Right atrium auricular region (tissue), 2 donors: ENCODE results near the gene ETV3L. TPM values are rescaled to one million over a fixed set of nuclear protein-coding genes. Genes with fewer than 3 reads are reported as not detected.

Source experiments
- DNase-seq: peaks from one replicate; pipeline ENCODE4 v3.0.0-alpha.2; 2019; ENCODE audit warnings: low spot score
- H3K27ac ChIP-seq, 2 donors: fragments of 200-600 bp; sonication (generic); 1 replicate in 1 of 2; 2 replicates in 1 of 2; pipeline ENCODE4 v1.5.1; 2016 to 2019
- H3K27me3 ChIP-seq, 2 donors: fragments of 200-600 bp; sonication (generic); one replicate each; pipeline versions ENCODE4 v1.5.1 to v1.6.0; 2017 to 2019
- H3K36me3 ChIP-seq: fragments of 200-600 bp; sonication (generic); one replicate; pipeline ENCODE4 v1.5.1; 2016
- H3K4me1 ChIP-seq, 2 donors: fragments of 200-600 bp; sonication (generic); one replicate each; pipeline versions ENCODE4 v1.5.1 to v1.6.0; 2017 to 2019
- H3K4me3 ChIP-seq, 2 donors: fragments of 200-600 bp; sonication (generic); 1 replicate in 1 of 2; 2 replicates in 1 of 2; pipeline ENCODE4 v1.5.1; 2017 to 2019; ENCODE audit warnings: mild to moderate bottlenecking in 1 of 2, moderate library complexity in 1 of 2
- H3K9me3 ChIP-seq, 2 donors: fragments of 200-600 bp; sonication (generic); one replicate each; pipeline ENCODE4 v1.5.1; 2019
- CTCF ChIP-seq, 2 donors: fragments of 200-600 bp; sonication (generic); IDR thresholded peaks; one replicate each; pipeline ENCODE4 v1.5.1; 2019; ENCODE audit warnings: antibody characterized with exemption in 2 of 2
- total RNA-seq, 2 donors: library from RNA; depleted of rRNA; stranded (reverse); fragments of >200 nt; gene quantifications; one replicate each; pipeline ENCODE4 v1.1.0, GENCODE V29; 2016

Gene ETV3L
- total RNA-seq, 2 donors from 2014 or later, result not detected

GRCh38 chr1:157043685-157044084 lies 55.9 kb downstream of the ETV3L start:
- DNase-seq, result no peak
- Histone ChIP-seq H3K27ac (no peak overlapping the region), H3K27me3 (no peaks in the 10 kb centered on the region), H3K4me3 (peak overlapping the region; percentile 15 to 62), H3K4me1 (peaks cover 0 to 50% of the 10 kb centered on the region in 2 donors), H3K36me3 (no peaks in the 10 kb centered on the region), H3K9me3 (no peaks in the 10 kb centered on the region)
- TF ChIP-seq CTCF (IDR thresholded peaks at IDR 0.05), result no peak

GRCh38 chr1:157042846-157043245 lies 56.8 kb downstream of the ETV3L start:
- no peak for DNase-seq
- Histone ChIP-seq H3K9me3 (no peaks in the 10 kb centered on the region), H3K4me1 (peaks cover 0 to 53% of the 10 kb centered on the region in 2 donors), H3K36me3 (no peaks in the 10 kb centered on the region), H3K4me3 (peak overlapping the region in 1 of 2 donors; percentile 62), H3K27ac (no peak overlapping the region), H3K27me3 (no peaks in the 10 kb centered on the region)
- no peak for TF ChIP-seq CTCF (IDR thresholded peaks at IDR 0.05)

Other genes starting within 250 kb of the ETV3L start
- gene INSRR, start 240.7 kb downstream of the ETV3L start, total RNA-seq, result not detected
- gene NTRK1, start 238.9 kb downstream of the ETV3L start, total RNA-seq, result 1 to 10 TPM in 1 of 2 donors, under 1 TPM in 1; 0.43 to 1.7 TPM
- gene PEAR1, start 206.1 kb downstream of the ETV3L start, total RNA-seq, result 10 to 100 TPM in 1 of 2 donors, 1 to 10 TPM in 1; 7.9 to 12.5 TPM
- gene LRRC71, start 179.2 kb downstream of the ETV3L start, total RNA-seq, result not detected
- gene ARHGEF11, start 54.1 kb downstream of the ETV3L start, total RNA-seq, result 10 to 100 TPM; 26.6 to 33.5 TPM
- 10 to 100 TPM in 1 of 2 donors, 1 to 10 TPM in 1; 9.0 to 12.0 TPM for gene ETV3, start 38.6 kb upstream of the ETV3L start, total RNA-seq